T1000 (cell line): Measurements from ENCODE around the gene TXNRD2.

Source experiments
- DNase-seq: peaks from one replicate; lab custom pipeline; 2025; ENCODE audit warnings: mixed read lengths; lab: John Stamatoyannopoulos, UW

Gene TXNRD2

DNA sequence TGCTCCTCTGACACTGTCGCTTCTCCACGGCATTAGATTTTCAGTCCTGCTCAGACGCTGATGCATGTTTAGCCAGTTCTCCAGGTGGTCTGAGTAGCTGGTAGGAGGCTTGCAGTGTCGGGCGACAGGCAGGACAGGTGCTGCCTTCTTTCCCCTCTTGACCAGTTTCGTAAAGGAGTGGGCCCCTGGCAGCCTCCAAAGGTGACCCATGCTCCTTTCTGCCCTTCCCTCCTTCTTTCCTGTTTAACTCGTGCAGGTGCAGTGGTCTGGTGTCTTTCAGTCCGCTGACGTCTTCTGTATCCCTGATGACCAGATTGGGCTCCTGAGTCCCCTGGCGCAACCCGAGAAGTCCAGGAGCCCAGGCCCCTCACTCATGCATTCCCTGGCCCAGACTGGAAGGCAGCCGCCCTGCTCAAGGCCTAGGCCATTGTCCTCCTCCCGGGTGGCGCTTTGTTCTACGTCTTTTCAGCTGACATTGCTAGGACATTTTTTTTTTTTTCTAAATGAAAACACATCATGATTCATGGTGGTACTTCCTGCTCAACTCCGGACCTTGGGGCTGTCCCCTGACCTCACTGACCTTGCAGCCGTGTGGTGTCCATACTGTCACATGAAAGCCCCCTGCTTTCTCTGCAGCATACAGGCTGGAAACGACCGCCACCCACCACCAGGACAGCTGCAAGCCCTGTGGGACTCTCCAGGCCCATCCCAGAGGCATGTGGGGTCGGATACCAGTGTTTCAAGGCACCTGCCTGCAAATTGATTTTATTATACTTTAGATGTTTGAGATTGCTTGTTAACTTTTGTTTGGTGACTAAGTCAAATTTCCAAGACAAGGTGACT lies 25.5 kb upstream of the TXNRD2 start:
- DNase-seq = no peak

DNA sequence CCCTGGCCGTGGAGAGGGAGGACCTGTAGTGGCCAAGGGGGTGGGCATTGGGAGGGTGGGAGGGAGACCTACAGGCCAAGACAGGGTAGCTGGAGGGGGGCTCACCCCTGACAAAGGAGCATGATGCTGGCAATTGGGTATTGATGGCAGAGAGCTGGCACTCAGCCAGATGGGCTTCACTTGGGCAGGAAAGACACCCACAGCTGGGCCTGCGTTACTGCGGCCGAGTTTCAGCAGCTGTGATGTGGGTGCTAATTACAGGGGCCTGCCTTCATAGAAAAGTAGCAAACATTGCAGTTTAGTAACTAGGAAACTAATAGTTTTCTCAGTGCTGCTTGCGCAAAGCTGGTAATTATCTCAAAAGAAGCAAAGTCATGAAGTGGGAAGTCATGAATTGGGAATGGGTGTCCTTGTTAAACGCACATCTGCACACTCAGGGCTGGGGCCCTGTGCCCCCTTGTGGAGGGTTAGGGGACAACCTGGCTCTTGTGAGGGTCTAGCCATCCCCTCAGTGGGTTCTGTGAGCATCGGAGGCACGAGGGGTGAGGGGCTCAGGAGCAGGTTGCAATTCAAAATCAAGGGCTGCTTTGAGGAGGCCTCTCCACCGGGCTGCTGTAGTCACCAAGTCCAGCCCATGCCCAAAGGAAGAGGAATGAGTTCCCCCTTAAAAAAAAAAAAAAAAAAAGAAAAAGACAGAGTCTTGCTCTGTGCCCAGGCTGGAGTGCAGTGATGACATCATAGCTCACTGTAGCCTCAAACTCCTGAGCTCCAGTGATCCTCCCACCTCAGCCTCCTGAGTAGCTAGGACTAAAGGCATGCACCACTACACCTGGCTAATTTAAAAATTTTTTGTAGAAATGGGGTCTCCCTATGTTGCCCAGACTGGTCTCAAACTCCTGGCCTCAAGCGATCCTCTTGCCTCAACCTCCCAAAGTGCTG lies 24.4 kb upstream of the TXNRD2 start:
- no peak for DNase-seq

DNA sequence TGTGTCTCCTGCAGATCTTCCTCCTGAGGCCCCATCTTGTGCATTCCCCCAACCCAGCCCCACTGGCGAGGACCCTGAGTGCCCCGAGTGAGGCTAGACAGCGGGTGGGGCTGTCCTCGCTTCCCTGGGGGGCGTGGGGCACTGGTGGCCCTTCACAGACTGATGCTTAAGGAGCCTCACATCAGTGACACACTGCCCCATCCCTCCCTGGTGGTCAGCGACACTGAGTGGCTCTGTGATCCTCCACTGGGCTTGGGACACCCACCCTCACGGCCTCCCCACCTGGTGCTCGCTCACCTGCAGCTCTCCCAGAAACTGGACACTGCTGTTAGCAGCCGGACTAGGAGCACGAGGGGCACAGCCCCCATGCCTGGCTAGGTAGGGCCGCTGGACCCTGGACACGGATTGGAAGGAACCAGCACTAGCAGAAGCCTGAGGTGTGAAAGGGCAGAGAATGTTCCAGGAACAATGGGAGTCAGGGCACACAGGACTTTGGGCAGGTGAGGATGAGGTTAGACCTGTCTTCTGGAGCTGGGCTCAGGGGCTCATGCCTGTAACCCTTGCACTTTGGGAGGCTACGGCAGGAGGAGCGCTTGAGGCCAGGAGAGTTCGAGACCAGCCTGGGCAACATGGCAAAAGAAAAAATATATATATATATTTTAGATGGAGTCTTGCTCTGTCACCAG lies 23.2 kb upstream of the TXNRD2 start:
- no peak for DNase-seq

DNA sequence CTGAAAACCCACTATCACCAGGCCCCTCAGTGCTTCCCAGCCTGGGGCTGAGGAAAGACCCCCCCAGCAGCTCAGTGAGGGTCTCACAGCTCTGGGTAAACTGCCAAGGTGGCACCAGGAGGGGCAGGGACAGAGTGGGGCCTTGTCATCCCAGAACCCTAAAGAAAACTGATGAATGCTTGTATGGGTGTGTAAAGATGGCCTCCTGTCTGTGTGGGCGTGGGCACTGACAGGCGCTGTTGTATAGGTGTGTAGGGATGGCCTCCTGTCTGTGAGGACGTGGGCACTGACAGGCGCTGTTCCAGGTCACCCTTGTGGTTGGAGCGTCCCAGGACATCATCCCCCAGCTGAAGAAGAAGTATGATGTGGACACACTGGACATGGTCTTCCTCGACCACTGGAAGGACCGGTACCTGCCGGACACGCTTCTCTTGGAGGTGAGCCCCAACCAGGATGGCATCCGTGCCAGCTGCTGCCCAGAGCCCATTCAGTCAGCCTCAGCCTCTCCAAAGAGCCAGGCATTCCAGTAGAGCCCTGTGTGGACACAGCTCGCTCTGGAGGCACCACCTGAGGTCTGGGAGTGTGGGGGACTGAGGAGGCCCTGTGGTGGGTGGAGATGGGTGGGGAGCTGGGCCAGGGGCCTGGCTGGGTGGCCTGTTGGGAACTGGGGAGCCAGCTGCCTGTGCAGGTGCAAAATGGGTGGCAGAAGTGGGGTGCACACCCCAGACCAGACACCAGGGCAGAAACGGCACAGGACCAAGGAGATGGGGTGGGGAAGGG lies 22.4 kb upstream of the TXNRD2 start:
- no peak for DNase-seq

DNA sequence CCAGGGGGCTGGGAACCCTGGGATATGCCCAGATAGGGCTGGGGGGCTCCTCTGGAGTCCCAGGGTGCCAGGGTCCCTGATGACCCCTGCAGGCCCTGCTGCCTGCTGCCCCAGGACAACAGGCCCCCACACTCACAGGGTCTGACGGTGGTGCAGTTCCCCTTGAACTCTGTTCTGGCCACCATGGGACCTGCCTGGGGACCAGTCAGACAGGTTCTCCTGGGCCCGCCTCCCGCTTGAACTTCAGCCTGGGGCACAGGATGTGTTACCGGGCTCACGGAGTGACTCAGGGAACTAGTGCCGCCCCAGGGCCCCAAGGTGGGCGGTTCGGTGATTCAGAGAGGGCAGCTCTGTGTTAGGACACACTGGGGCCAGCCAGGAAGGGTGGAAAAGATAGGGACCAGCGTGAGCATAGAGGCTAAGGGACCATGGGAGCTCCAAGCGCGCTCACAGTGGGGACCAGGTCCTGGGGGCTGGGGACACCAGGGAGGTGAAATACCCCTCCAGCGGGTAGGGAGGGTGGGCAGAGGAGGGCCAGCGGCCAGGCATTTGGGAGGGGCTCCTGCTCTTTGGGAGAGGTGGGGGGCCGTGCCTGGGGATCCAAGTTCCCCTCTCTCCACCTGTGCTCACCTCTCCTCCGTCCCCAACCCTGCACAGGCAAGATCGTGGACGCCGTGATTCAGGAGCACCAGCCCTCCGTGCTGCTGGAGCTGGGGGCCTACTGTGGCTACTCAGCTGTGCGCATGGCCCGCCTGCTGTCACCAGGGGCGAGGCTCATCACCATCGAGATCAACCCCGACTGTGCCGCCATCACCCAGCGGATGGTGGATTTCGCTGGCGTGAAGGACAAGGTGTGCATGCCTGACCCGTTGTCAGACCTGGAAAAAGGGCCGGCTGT lies 21.5 kb upstream of the TXNRD2 start:
- peak; percentile 61 for DNase-seq

DNA sequence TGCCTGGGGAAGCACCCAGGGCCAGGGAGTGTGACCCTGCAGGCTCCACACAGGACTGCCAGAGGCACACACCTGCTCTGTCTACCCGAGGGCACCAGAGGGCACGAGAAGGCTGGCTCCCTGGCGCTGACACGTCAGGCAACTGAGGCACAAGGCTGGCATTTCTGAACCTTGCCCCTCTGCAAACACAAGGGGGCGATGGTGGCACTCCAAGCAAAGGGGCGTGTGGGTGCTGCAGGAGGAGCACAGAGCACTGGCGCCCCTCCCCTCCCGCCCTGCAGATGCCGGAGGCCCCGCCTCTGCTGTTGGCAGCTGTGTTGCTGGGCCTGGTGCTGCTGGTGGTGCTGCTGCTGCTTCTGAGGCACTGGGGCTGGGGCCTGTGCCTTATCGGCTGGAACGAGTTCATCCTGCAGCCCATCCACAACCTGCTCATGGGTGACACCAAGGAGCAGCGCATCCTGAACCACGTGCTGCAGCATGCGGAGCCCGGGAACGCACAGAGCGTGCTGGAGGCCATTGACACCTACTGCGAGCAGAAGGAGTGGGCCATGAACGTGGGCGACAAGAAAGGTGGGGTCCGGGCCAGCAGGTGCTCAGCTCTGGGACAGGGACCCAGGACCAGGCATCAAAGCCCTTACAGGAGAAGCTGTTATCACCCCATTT lies 20.8 kb upstream of the TXNRD2 start:
- peak; percentile 61 for DNase-seq

DNA sequence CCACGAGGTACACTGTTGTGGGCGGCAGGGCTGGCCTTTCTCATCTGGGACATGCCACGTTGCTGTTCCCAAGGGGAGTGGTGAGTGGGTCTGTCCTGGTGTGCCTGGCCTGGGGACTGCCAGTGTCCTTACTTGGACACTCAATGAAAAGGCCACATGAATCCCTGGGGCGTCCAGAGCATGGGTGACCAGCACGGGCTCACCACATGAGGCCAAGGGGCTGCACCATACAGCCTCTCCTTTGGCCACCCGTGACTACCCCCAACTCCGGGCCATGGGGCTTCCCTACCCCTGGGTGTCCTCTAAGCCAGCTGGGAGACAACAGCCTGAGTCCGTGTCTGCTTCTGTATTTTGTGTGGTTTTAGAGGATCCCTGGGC lies 20.2 kb upstream of the TXNRD2 start:
- DNase-seq = no peak

DNA sequence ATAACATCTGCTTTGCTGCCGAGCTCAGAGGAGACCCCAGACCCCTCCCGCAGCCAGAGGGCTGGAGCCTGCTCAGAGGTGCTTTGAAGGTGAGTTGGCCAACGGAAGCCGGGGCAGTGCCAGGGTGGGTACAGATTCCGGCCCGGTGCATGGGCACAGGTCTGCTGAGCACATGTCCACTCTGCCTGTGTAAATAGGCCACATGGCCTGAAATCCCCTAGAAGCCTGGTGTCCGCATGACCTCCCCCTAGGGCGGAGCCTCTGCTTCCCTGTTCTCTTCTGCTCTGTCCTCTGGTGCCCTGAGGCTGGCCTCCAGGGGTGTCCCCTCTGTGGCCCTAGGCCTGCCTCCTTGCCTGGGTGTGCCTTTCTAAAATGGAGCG lies 19.6 kb upstream of the TXNRD2 start:
- DNase-seq = no peak

DNA sequence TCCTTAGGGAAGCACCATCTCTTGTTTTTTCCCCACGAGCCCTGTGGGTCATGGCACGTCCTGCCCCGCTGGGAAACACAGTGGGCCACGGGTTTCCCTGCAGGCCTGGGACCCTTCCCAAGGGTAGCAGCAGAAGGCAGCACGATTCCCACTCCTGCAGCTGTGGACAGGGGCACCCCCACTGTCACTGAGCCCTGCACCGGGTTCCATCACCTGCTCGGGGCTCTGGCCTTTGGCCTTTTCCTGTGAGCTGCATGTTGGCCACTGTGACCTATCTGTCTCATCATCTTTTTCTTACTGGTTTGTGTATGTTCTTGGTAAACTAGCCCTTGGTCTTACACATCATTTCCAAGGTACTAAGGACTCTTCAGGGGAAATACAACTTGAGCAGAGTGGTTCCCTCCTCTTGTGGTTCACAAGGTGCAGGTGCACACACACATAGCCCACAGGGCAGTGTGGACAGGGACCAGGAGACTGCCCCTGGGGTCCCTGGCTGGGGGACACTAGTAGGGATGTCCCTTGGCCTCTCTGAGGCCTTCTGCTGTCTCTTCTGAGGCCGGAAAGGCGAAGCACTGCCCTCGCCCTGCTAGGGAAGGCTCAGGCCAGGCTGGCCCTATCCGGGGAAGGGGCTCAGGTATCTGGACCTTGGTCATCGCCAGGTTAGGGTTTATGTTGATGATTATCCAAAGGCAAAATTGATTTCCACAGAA lies 19.0 kb upstream of the TXNRD2 start:
- DNase-seq = no peak

DNA sequence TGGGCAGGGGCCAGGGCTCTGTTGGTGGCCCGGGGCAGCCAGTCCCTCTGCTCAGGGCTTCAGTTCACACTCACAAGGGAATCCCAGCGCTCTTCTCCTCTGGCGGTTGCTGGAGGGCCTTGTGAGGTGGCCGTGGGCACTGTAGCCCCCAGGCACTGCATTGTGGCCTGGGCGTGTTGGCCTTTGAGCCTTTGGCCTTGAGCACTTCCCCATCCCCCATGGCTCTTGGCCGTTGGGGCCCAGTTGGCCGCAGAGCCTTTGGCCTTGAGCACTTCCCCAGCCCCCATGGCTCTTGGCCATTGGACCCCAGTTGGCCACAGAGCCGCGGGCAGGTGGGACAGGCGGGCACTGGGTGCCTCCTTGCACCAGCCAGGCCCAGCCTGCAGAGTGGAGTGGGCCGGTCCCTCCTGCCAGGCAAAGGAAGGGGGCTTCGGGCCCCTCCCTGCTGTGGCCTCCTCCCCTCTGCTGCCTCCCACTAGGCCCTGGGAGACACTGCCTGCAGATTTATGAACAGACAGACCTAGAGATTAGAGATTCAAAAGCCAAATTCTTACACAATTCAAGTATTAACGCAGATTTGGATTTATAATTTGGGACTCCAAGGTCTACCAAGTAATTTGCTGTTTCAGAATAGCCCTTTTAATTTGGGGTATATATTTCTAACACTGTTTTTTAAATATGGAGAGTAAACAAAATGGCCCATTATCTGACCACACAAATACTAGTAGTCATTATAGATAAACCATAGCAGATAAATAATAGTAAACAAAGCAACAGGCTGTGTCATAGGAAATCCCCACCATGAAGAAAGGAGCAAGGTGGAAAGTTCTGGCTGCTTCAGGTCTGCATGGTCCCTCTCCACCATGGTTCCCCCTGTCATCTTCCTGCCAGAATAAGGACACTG lies 18.2 kb upstream of the TXNRD2 start:
- DNase-seq = no peak

DNA sequence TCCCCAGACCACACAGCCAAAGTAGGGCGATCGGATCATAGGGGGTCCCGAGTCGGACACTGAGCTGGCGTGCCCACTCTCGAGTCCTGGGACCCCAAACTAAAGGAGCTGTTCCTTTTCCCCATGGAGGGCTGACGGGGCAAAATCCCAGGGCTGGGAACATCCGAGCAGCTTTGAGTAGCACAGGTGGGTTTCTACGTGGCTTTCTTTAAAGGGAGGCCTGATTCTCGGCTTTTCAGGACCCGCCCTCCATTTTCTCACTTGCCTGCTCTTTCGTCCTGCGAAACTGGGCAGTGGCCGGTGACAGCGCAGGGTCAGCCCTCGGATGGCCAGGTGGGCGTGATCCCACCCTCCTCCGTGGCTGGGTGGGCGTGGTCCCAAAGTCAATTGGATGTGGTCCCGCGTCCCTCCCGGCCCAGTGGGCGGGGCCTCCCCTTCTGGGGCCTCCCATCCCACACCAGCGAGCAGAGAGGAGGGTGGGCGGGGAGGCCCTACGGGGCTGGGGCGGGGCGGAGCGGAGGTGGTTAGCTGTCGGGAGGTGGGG lies 17.5 kb upstream of the TXNRD2 start:
- DNase-seq = no peak

DNA sequence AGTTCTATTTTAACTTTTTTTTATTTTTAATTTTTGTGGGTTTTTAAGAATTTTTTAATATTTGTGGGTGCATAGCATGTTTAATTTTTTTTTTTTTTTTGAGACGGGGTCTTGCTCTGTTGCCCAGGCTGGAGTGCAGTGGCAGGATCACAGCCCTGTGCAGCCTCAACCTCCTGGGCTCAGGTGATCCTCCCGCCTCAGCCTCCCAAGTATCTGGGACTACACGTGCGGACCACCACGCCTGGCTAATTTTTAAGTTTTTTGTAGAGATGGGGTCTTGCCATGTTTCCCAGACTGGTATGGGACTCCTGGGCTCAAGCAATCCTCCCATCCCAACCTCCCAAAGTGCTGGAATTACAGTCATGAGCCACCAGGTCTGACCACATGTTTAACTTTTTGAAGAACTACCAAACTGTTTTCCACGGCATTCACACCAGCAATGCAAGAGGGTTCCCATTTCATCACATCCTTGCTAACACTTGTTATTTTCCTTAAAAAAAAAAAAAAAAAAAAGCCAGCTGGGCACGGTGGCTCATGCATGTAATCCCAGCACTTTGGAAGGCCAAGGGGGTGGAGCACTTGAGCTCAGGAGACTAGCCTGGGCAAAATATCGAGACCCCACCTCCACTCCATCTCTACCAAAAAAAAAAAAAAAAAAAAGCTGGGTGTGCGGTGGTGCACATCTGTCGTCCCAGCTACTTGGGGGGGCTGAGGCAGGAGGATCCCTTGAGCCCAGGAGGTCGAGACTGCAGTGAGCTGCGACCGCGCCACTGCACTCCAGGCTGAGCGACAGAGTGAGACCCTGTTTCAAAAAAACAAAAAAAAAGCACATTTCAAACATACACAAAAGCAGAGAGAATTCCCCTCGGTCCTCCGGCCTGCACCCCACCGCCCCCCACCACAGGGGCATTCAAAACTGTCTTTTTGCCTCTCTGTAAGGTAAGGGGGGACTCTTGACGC lies 16.7 kb upstream of the TXNRD2 start:
- DNase-seq = no peak

DNA sequence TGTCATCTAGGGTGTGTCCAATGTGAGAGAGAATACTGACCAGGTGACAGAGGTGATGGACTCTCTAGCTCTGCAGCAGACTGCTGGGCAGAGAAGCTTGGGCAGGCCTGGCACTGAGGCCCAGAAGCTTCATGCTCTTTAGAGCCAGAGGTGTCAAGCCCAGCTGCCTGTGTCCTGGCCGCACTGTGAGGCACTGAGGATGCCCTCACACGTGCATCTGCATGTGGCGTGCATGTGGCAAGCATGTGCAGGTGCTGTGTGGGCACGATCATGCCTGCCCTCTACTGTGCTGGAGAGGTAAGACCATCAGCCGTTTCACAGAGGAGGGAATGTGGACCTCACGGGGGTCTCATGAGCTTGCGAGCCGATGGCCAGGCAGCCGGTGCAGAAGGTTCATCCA lies 15.8 kb upstream of the TXNRD2 start:
- no peak for DNase-seq

DNA sequence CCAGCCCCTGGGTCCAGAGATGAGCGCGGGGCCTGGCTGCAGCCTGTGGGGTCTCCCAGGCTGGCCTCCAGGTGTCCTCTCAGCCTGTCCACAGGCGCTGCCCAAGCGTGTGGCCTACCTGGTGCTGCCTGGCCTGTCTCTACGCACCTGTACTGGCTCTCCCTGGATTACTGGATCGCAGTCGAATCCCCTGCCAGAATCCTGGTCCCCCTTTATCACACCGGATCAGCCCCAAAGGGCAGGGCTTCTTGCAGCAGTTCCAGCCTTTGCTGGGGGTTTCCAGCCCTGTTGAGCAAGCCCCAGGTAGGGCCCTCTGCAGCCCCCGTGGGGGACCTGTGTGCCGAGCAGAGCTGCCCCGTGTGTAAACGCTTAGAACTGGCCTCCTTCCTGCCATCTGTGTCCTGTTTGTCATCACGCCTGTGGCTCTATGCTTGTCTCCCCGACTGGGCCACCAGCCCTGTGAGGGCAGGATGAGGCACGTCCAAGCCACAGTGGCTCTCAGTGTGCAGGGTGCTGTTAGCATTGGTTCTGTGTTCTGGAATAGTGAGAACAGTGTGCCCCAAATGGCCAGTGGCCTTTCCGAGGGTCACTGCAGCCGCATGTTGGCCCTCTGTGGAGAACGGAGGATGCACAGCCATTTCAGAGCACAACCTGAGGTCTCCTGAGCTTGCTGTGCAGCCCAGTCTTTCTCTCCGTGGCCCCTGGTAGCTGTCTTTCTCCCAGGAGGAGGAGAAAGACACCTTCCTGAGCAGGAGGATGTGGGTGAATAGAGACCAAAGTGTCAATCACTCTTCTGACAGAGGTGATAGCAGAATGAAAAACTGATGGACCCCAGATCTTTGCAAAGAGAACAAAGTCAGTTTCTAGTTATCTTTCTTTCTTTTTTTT lies 13.9 kb upstream of the TXNRD2 start:
- DNase-seq = no peak

DNA sequence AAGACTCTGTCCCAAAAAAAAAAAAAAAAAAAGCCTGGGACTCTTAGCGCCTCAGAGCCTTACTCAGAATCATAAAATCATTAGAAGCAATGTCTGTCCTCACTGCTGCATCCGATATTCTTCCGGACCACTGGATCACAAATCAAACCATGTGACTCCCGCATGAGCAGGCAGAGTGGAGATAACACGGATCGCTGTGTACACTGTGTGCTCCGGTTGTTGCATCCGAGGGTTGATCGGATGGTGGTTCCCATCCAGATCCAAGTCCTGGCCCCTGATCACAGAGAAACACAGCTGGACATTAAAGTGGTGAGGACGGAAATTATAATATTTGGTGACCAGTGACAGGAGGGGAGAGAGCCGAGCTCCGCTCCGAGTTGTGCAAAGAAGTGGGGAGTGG lies 9.7 kb upstream of the TXNRD2 start:
- no peak for DNase-seq
